Measurements from ENCODE around the gene OCSTAMP. TPM values are rescaled to one million over a fixed set of nuclear protein-coding genes. Genes with fewer than 3 reads are reported as not detected.

OCSTAMP gene
- total RNA-seq, 1 donor from 2014 or later = not detected

GRCh38 chr20:46573788-46574584 is 23.5 kb upstream of the OCSTAMP start:
- DNase-seq (ENCODE audit: extremely low read depth, low read depth, low spot score) = no peak

GRCh38 chr20:46573234-46573633 is 22.8 kb upstream of the OCSTAMP start:
- no peak for DNase-seq (ENCODE audit: extremely low read depth, low read depth, low spot score)

- DNase-seq (ENCODE audit: extremely low read depth, low read depth, low spot score) = no peak
Measured at GRCh38 chr20:46572790-46573189, 22.3 kb upstream of the OCSTAMP start.

GRCh38 chr20:46572153-46572552 is 21.7 kb upstream of the OCSTAMP start:
- no peak for DNase-seq (ENCODE audit: extremely low read depth, low read depth, low spot score)

- DNase-seq (ENCODE audit: extremely low read depth, low read depth, low spot score) = no peak
Measured at GRCh38 chr20:46571418-46571817, 21.0 kb upstream of the OCSTAMP start.

- DNase-seq (ENCODE audit: extremely low read depth, low read depth, low spot score) = no peak
Measured at GRCh38 chr20:46570956-46571355, 20.5 kb upstream of the OCSTAMP start.

GRCh38 chr20:46569961-46570360 is 19.5 kb upstream of the OCSTAMP start:
- no peak for DNase-seq (ENCODE audit: extremely low read depth, low read depth, low spot score)

GRCh38 chr20:46568570-46569129 is 18.2 kb upstream of the OCSTAMP start:
- DNase-seq (ENCODE audit: extremely low read depth, low read depth, low spot score) = no peak

- no peak for DNase-seq (ENCODE audit: extremely low read depth, low read depth, low spot score)
Measured at GRCh38 chr20:46566125-46566524, 15.7 kb upstream of the OCSTAMP start.

GRCh38 chr20:46564241-46564957 is 13.9 kb upstream of the OCSTAMP start:
- DNase-seq (ENCODE audit: extremely low read depth, low read depth, low spot score) = no peak

GRCh38 chr20:46563860-46564221 is 13.4 kb upstream of the OCSTAMP start:
- DNase-seq (ENCODE audit: extremely low read depth, low read depth, low spot score) = no peak

GRCh38 chr20:46563170-46563859 is 12.9 kb upstream of the OCSTAMP start:
- no peak for DNase-seq (ENCODE audit: extremely low read depth, low read depth, low spot score)

GRCh38 chr20:46562373-46563169 is 12.1 kb upstream of the OCSTAMP start:
- no peak for DNase-seq (ENCODE audit: extremely low read depth, low read depth, low spot score)

- DNase-seq (ENCODE audit: extremely low read depth, low read depth, low spot score) = no peak
Measured at GRCh38 chr20:46562009-46562372, 11.5 kb upstream of the OCSTAMP start.

- no peak for DNase-seq (ENCODE audit: extremely low read depth, low read depth, low spot score)
Measured at GRCh38 chr20:46559685-46560440, 9.4 kb upstream of the OCSTAMP start.

GRCh38 chr20:46559001-46559400 is 8.5 kb upstream of the OCSTAMP start:
- DNase-seq (ENCODE audit: extremely low read depth, low read depth, low spot score) = no peak

- peak; percentile 22 for DNase-seq (ENCODE audit: extremely low read depth, low read depth, low spot score)
Measured at GRCh38 chr20:46558511-46558959, 8.1 kb upstream of the OCSTAMP start.

- no peak for DNase-seq (ENCODE audit: extremely low read depth, low read depth, low spot score)
Measured at GRCh38 chr20:46557231-46557956, 6.9 kb upstream of the OCSTAMP start.

GRCh38 chr20:46555370-46555956 is 5.0 kb upstream of the OCSTAMP start:
- no peak for DNase-seq (ENCODE audit: extremely low read depth, low read depth, low spot score)
